H1 (cell line): Measurements from ENCODE around the gene GLDC. TPM values are rescaled to one million over a fixed set of nuclear protein-coding genes. Genes with fewer than 3 reads are reported as not detected.

ENCODE experiments used
- CTCF ChIA-PET: fragments of 300-600 bp; sonication (Branson Sonifier 250); formaldehyde crosslinking; loops from one replicate; lab custom pipeline; 2021; ENCODE audit not compliant: partially characterized antibody; lab: Charles Lee
- POLR2A ChIA-PET: fragments of 300-600 bp; sonication (Branson Sonifier 250); formaldehyde crosslinking; loops from one replicate; lab custom pipeline; 2021; ENCODE audit warnings: inconsistent platforms; ENCODE audit not compliant: partially characterized antibody; lab: Charles Lee
- DNase-seq, 2 experiments: peaks; one replicate each; pipeline versions ENCODE4 v3.0.0 to v3.0.0-alpha.2; 2010 to 2022; ENCODE audit warnings: low spot score in 2 of 2, low read depth in 1 of 2, mixed read lengths in 1 of 2
- FAIRE-seq: peaks from 2 replicates; lab custom pipeline; 2011; peaks lifted over from hg19 to GRCh38; lab: Jason Lieb, UNC
- H2AFZ ChIP-seq: 2 replicates; pipeline ENCODE4 v1.8.1; 2012; ENCODE audit warnings: low read length, inconsistent platforms
- H2AK5ac ChIP-seq: 2 replicates; pipeline ENCODE4 v1.6.1; 2013; ENCODE audit warnings: low read depth, low read length
- H2BK120ac ChIP-seq: replicated peaks from 2 replicates; pipeline ENCODE3; 2013; ENCODE audit warnings: low read depth, low read length, inconsistent platforms
- H2BK12ac ChIP-seq: 2 replicates; pipeline ENCODE4 v1.6.1; 2013; ENCODE audit warnings: low read depth, low read length
- H2BK15ac ChIP-seq: 2 replicates; pipeline ENCODE4 v1.6.1; 2013; ENCODE audit warnings: low read length
- H2BK20ac ChIP-seq: 2 replicates; pipeline ENCODE4 v1.6.1; 2013; ENCODE audit warnings: low read length
- H2BK5ac ChIP-seq: 2 replicates; pipeline ENCODE4 v1.6.1; 2013; ENCODE audit warnings: low read depth, low read length
- H3K14ac ChIP-seq: 2 replicates; pipeline ENCODE4 v1.6.1; 2013; ENCODE audit warnings: inconsistent platforms; ENCODE audit not compliant: insufficient read length
- H3K18ac ChIP-seq: 2 replicates; pipeline ENCODE4 v1.6.1; 2013; ENCODE audit warnings: low read length; ENCODE audit errors: extremely low read depth
- H3K23ac ChIP-seq: 2 replicates; pipeline ENCODE4 v1.6.1; 2013; ENCODE audit warnings: inconsistent platforms; ENCODE audit not compliant: insufficient read length
- H3K23me2 ChIP-seq: 2 replicates; pipeline ENCODE4 v1.6.1; 2013; ENCODE audit warnings: low read depth, low read length
- H3K27ac ChIP-seq: 2 replicates; pipeline ENCODE4 v1.6.1; 2011; ENCODE audit warnings: low read depth, low read length, inconsistent platforms
- H3K27me3 ChIP-seq, 4 experiments: replicated peaks in 1 of 4; 1 replicate in 1 of 4; 2 replicates in 3 of 4; pipeline versions ENCODE4 v1.6.1 to v1.8.1; 2011 to 2013; ENCODE audit warnings: low read length in 3 of 4, mild to moderate bottlenecking in 3 of 4, inconsistent platforms in 2 of 4, mixed read lengths in 2 of 4, moderate library complexity in 1 of 4; ENCODE audit not compliant: control insufficient read depth in 3 of 4, insufficient read depth in 3 of 4; ENCODE audit errors: extremely low read depth in 1 of 4
- H3K36me3 ChIP-seq, 4 experiments: 2 replicates each; pipeline versions ENCODE4 v1.6.1 to v1.8.1; 2011 to 2013; ENCODE audit warnings: mild to moderate bottlenecking in 4 of 4, low read length in 3 of 4, moderate library complexity in 2 of 4, control low read depth in 1 of 4, inconsistent platforms in 1 of 4; ENCODE audit not compliant: insufficient read depth in 4 of 4, control insufficient read depth in 2 of 4
- H3K4ac ChIP-seq: replicated peaks from 2 replicates; pipeline ENCODE3; 2013; ENCODE audit warnings: low read length, low read depth, mixed read lengths, inconsistent platforms; ENCODE audit not compliant: insufficient read length
- H3K4me1 ChIP-seq, 4 experiments: replicated peaks in 1 of 4; 1 replicate in 1 of 4; 2 replicates in 3 of 4; pipeline versions ENCODE4 v1.6.1 to v1.8.1; 2011 to 2013; ENCODE audit warnings: low read length in 3 of 4, inconsistent platforms in 2 of 4, mixed read lengths in 1 of 4; ENCODE audit not compliant: insufficient read depth in 4 of 4, control insufficient read depth in 3 of 4
- H3K4me2 ChIP-seq, 2 experiments: 2 replicates each; pipeline versions ENCODE4 v1.6.1 to v1.8.1; 2011 to 2013; ENCODE audit warnings: low read depth in 2 of 2, low read length in 2 of 2, control low read depth in 1 of 2, inconsistent platforms in 1 of 2, mild to moderate bottlenecking in 1 of 2; ENCODE audit not compliant: insufficient read depth in 1 of 2
- H3K4me3 ChIP-seq, 4 experiments: fragments of 200-600, 300-600 bp in 1 of 4; sonication (generic), shearing (Covaris generic), sonication (Bioruptor Twin) in 1 of 4; 2 replicates each; pipeline versions ENCODE4 v1.5.1 to v1.8.1; 2011 to 2016; ENCODE audit warnings: low read length in 4 of 4, low read depth in 3 of 4, control low read depth in 2 of 4, inconsistent platforms in 2 of 4, mild to moderate bottlenecking in 2 of 4, mixed read lengths in 1 of 4, moderate library complexity in 1 of 4; ENCODE audit not compliant: insufficient read depth in 2 of 4; ENCODE audit errors: extremely low read depth in 1 of 4
- H3K56ac ChIP-seq: replicated peaks from 2 replicates; pipeline ENCODE3; 2013; ENCODE audit warnings: low read depth, mild to moderate bottlenecking, mixed read lengths, low read length, inconsistent platforms; ENCODE audit not compliant: insufficient read length
- H3K79me1 ChIP-seq: 2 replicates; pipeline ENCODE4 v1.6.1; 2013; ENCODE audit warnings: low read depth, low read length, control low read depth
- H3K79me2 ChIP-seq, 2 experiments: 2 replicates each; pipeline versions ENCODE4 v1.6.1 to v1.8.1; 2012 to 2013; ENCODE audit warnings: low read length in 2 of 2, mild to moderate bottlenecking in 2 of 2, inconsistent platforms in 1 of 2; ENCODE audit not compliant: insufficient read depth in 2 of 2, control insufficient read depth in 1 of 2
- H3K9ac ChIP-seq, 4 experiments: replicated peaks in 1 of 4; 1 replicate in 1 of 4; 2 replicates in 3 of 4; pipeline versions ENCODE4 v1.6.1 to v1.8.1; 2011 to 2013; ENCODE audit warnings: low read depth in 3 of 4, low read length in 3 of 4, control low read depth in 2 of 4, mild to moderate bottlenecking in 2 of 4, moderate library complexity in 2 of 4, inconsistent platforms in 1 of 4; ENCODE audit errors: extremely low read depth in 1 of 4
- H3K9me3 ChIP-seq, 2 experiments: 2 replicates each; pipeline versions ENCODE4 v1.6.1 to v1.8.1; 2012 to 2013; ENCODE audit warnings: mild to moderate bottlenecking in 2 of 2, moderate library complexity in 2 of 2, control low read depth in 1 of 2, inconsistent platforms in 1 of 2, low read depth in 1 of 2, low read length in 1 of 2, mixed read lengths in 1 of 2; ENCODE audit not compliant: insufficient read depth in 2 of 2
- H4K20me1 ChIP-seq, 2 experiments: replicated peaks in 1 of 2; 2 replicates each; pipeline versions ENCODE3 to v1.8.1; 2011 to 2013; ENCODE audit warnings: inconsistent platforms in 2 of 2, low read length in 2 of 2, mild to moderate bottlenecking in 1 of 2; ENCODE audit not compliant: insufficient read depth in 2 of 2, control insufficient read depth in 1 of 2
- H4K5ac ChIP-seq: 2 replicates; pipeline ENCODE4 v1.6.1; 2013; ENCODE audit warnings: low read length, low read depth, mixed read lengths, inconsistent platforms; ENCODE audit not compliant: insufficient read length
- H4K8ac ChIP-seq: 2 replicates; pipeline ENCODE4 v1.8.0; 2013; ENCODE audit warnings: mild to moderate bottlenecking, moderate library complexity, low read length, inconsistent platforms; ENCODE audit not compliant: insufficient read depth; ENCODE audit errors: extremely low read depth
- H4K91ac ChIP-seq: replicated peaks from 2 replicates; pipeline ENCODE3; 2013; ENCODE audit warnings: low read length, mixed read lengths, inconsistent platforms; ENCODE audit not compliant: insufficient read length
- EP300 ChIP-seq, 2 experiments: IDR thresholded peaks; 1 replicate in 1 of 2; 2 replicates in 1 of 2; pipeline ENCODE4 v1.6.1; 2011 to 2012; ENCODE audit warnings: low read depth in 2 of 2, low read length in 2 of 2, mild to moderate bottlenecking in 2 of 2, borderline replicate concordance in 1 of 2, inconsistent platforms in 1 of 2, moderate library complexity in 1 of 2
- FOSL1 ChIP-seq: IDR thresholded peaks from 2 replicates; pipeline ENCODE4 v1.6.1; 2011; ENCODE audit warnings: mild to moderate bottlenecking, low read depth, low read length, moderate library complexity; ENCODE audit not compliant: insufficient read depth
- KDM1A ChIP-seq: fragments of 200-600, 300-600 bp; sonication (generic); IDR thresholded peaks from 2 replicates; pipeline ENCODE4 v1.7.1; 2016; ENCODE audit warnings: mild to moderate bottlenecking, low read length, borderline replicate concordance
- NANOG ChIP-seq: IDR thresholded peaks from 2 replicates; pipeline ENCODE4 v1.6.1; 2011; ENCODE audit warnings: low read length, low read depth, mild to moderate bottlenecking, inconsistent platforms; ENCODE audit not compliant: insufficient read depth, poor library complexity, severe bottlenecking
- POLR2A ChIP-seq, 2 experiments: IDR thresholded peaks; 1 replicate in 1 of 2; 2 replicates in 1 of 2; pipeline ENCODE4 v1.6.1; 2011; ENCODE audit warnings: low read depth in 2 of 2, low read length in 2 of 2, mild to moderate bottlenecking in 2 of 2; ENCODE audit errors: control extremely low read depth in 1 of 2
- RNF2 ChIP-seq: fragments of 200-900, 300-1000 bp; sonication (generic); IDR thresholded peaks from 2 replicates; pipeline ENCODE4 v1.7.1; 2016; ENCODE audit warnings: borderline replicate concordance, low read depth, mild to moderate bottlenecking, antibody characterized with exemption, low read length; ENCODE audit not compliant: poor library complexity, severe bottlenecking; ENCODE audit errors: missing control alignments
- SIN3A ChIP-seq, 2 experiments: IDR thresholded peaks in 1 of 2; conservative IDR thresholded peaks in 1 of 2; 2 replicates each; pipeline ENCODE4 v1.6.1; 2011 to 2012; ENCODE audit warnings: low read length in 2 of 2, improper control_type of control experiment in 1 of 2, low read depth in 1 of 2, mild to moderate bottlenecking in 1 of 2
- SP4 ChIP-seq: IDR thresholded peaks from 2 replicates; pipeline ENCODE4 v1.6.1; 2012; ENCODE audit warnings: low read length, inconsistent platforms
- WGBS, 2 experiments: shearing (Covaris generic) in 1 of 2; methylation state at CpG; one replicate each; pipeline versions ENCODE4 v1.1.6 to v1.1.7; 2013 to 2015; ENCODE audit warnings: low lambda C conversion rate in 2 of 2, mixed read lengths in 2 of 2, inconsistent platforms in 1 of 2, low coverage in 1 of 2, missing lambda C conversion rate in 1 of 2; ENCODE audit not compliant: insufficient replicate concordance in 2 of 2, insufficient coverage in 1 of 2, insufficient read length in 1 of 2; ENCODE audit errors: extremely low coverage in 1 of 2, missing lambda C conversion rate in 1 of 2; 5-methylcytosine and 5-hydroxymethylcytosine counted together
- polyA plus RNA-seq, 7 experiments: library from polyadenylated mRNA; depleted of rRNA in 3 of 7; stranded (reverse) in 5 of 7; unstranded in 2 of 7; fragments of >200 nt in 5 of 7; fragments of 200-250 nt in 2 of 7; gene quantifications; 1 replicate in 5 of 7; 2 replicates in 1 of 7; 4 replicates in 1 of 7; pipeline versions ENCODE4 v1.2.1 to v1.2.3, GENCODE V29; 2011 to 2013; ENCODE audit warnings: missing spikeins in 2 of 7, mixed read lengths in 2 of 7
- total RNA-seq: library from RNA; stranded (reverse); fragmentation: NEBNext Ultra II Directional; extraction: Animal tissue kit (Norgen Biotek cat#: 25700); gene quantifications from 2 replicates; pipeline ENCODE4 v1.2.1, GENCODE V29; 2021
- TF ChIP-seq, protein P1 (sequence below), 3 experiments: IDR thresholded peaks; 1 replicate in 2 of 3; 2 replicates in 1 of 3; pipeline versions ENCODE4 v1.5.1 to v1.6.1; 2011; ENCODE audit warnings: low read length in 3 of 3, mild to moderate bottlenecking in 3 of 3, inconsistent platforms in 2 of 3, low read depth in 1 of 3, moderate library complexity in 1 of 3; ENCODE audit not compliant: insufficient read depth in 1 of 3; ENCODE audit errors: control extremely low read depth in 1 of 3

The GLDC gene
- total and polyA plus RNA-seq, 2 of the 8 experiments (the other 6 are each of a cell fraction or from before 2014, with no cell fraction given) = 48.8 to 101 TPM

DNA sequence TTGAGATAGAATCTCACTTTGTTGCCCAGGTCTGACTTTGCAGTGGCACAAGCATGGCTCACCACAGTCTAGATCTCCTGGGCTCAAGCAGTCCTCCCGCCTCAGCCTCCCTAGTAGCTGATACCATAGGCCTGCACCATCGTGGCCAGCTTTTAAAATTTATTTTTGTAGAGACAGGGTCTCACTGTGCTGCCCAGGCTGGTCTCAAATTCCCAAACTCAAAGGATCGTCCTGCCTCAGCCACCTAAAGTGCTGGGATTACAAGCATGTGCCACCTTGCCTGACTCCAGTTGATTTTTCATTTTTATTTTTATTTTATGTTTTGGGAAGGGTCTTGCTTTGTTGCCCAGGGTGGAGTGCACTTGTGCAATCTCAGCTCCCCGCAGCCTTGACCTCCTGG lies 41.7 kb upstream of the GLDC start:
- no peak overlapping the region for H3K18ac ChIP-seq
- H3K4me2 ChIP-seq = no peak overlapping the region
- H2AK5ac ChIP-seq = no peak overlapping the region
- H3K27ac ChIP-seq = no peak overlapping the region
- H3K56ac ChIP-seq = no peak overlapping the region
- peaks cover 0 to 3% (median 0%) of the 10 kb centered on the region in 4 experiments; a peak in 1 of 7 replicates for H3K4me1 ChIP-seq
- H2BK120ac ChIP-seq = no peak overlapping the region
- H3K4me3 ChIP-seq = no peak overlapping the region
- H2AFZ ChIP-seq = no peak overlapping the region
- peaks cover 0 to 8% of the 10 kb centered on the region in 2 experiments; a peak in 2 of 4 replicates for H3K79me2 ChIP-seq
- no peak overlapping the region for H3K14ac ChIP-seq
- no peak overlapping the region for H2BK5ac ChIP-seq
- no peak for TF ChIP-seq FOSL1
- TF ChIP-seq, protein P1, sequence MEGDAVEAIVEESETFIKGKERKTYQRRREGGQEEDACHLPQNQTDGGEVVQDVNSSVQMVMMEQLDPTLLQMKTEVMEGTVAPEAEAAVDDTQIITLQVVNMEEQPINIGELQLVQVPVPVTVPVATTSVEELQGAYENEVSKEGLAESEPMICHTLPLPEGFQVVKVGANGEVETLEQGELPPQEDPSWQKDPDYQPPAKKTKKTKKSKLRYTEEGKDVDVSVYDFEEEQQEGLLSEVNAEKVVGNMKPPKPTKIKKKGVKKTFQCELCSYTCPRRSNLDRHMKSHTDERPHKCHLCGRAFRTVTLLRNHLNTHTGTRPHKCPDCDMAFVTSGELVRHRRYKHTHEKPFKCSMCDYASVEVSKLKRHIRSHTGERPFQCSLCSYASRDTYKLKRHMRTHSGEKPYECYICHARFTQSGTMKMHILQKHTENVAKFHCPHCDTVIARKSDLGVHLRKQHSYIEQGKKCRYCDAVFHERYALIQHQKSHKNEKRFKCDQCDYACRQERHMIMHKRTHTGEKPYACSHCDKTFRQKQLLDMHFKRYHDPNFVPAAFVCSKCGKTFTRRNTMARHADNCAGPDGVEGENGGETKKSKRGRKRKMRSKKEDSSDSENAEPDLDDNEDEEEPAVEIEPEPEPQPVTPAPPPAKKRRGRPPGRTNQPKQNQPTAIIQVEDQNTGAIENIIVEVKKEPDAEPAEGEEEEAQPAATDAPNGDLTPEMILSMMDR (IDR thresholded peaks at IDR 0.05; ENCODE audit: control extremely low read depth in 1 of 3, insufficient read depth in 1 of 3, low read depth in 1 of 3, low read length in 3 of 3) = no peak
- no peak for TF ChIP-seq SP4
- no peak for TF ChIP-seq POLR2A (IDR thresholded peaks at IDR 0.05; ENCODE audit: control extremely low read depth in 1 of 2, low read depth in 2 of 2, low read length in 2 of 2)
- TF ChIP-seq NANOG = no peak
- no peak for TF ChIP-seq SIN3A (conservative IDR thresholded peaks at IDR 0.05 in 1 of 2, IDR thresholded peaks at IDR 0.05 in 1 of 2; ENCODE audit: low read depth in 1 of 2, low read length in 2 of 2)
- TF ChIP-seq EP300 (IDR thresholded peaks at IDR 0.05; ENCODE audit: borderline replicate concordance in 1 of 2, low read depth in 2 of 2, low read length in 2 of 2) = no peak
- no peak for TF ChIP-seq KDM1A
- no peak for TF ChIP-seq RNF2
- TF ChIP-seq, all 59 proteins: peak for 0
- ChIA-PET CTCF (interaction anchor here (1.1 to 2.0 kb wide), 2 partner anchors 20 to 100 kb away, joined by 3 to 4 read pairs; no protein-coding TSS in a partner anchor), POLR2A (interaction anchor here (0.9 to 2.5 kb wide), 3 partner anchors 17 to 57 kb away, joined by 3 to 9 read pairs (median 7); no protein-coding TSS in a partner anchor)
- Histone ChIP-seq H4K91ac (no peak overlapping the region), H3K23ac (no peak overlapping the region), H3K27me3 (no peaks in the 10 kb centered on the region), H4K8ac (no peak overlapping the region), H2BK20ac (no peak overlapping the region), H3K23me2 (no peaks in the 10 kb centered on the region; the same call in 1 of the 2 replicates), H4K5ac (no peak overlapping the region), H2BK15ac (no peak overlapping the region), H3K4ac (no peak overlapping the region), H2BK12ac (no peak overlapping the region), H3K9me3 (no peaks in the 10 kb centered on the region), H4K20me1 (no peaks in the 10 kb centered on the region), H3K9ac (no peak overlapping the region), H3K79me1 (no peaks in the 10 kb centered on the region), H3K36me3 (0 out of 8 replicates have a peak, but pooled peaks cover 0 to 4% (median 0%) of the 10 kb centered on the region in 4 experiments)
- DNase-seq (no peak), FAIRE-seq (no peak)
- WGBS, 2 experiments = 86% methylated on average over 4 of the region's 4 CpGs; no CpG with 5 or more reads in 1 of the 2 experiments
